HepG2 (cell line): ENCODE data around the gene GLRA1. TPM values are rescaled to one million over a fixed set of nuclear protein-coding genes. Genes with fewer than 3 reads are reported as not detected.

Source experiments
- CBX1 ChIP-seq: IDR thresholded peaks from one replicate; pipeline ENCODE4 v1.6.1; 2016; ENCODE audit warnings: antibody characterized with exemption, low read depth
- DPF2 ChIP-seq: sonication (generic); formaldehyde crosslinking; IDR thresholded peaks from 2 replicates; pipeline ENCODE4 v1.4.0; 2020; ENCODE audit warnings: mild to moderate bottlenecking, low read depth, missing genetic modification reagents, borderline replicate concordance
- ERF ChIP-seq: IDR thresholded peaks from 2 replicates; pipeline ENCODE4 v1.6.1; 2018; ENCODE audit warnings: missing biosample characterization, missing genetic modification reagents
- FOXP1 ChIP-seq, 2 experiments: fragments of 450-650 bp in 1 of 2; IDR thresholded peaks; 2 replicates each; pipeline ENCODE4 v1.6.1; 2017 to 2018; ENCODE audit warnings: antibody characterized with exemption in 1 of 2
- GATA4 ChIP-seq: sonication (generic); IDR thresholded peaks from 2 replicates; pipeline ENCODE4 v1.6.1; 2016; ENCODE audit warnings: antibody characterized with exemption, low read depth, borderline replicate concordance
- GLMP ChIP-seq: sonication (generic); formaldehyde crosslinking; IDR thresholded peaks from 2 replicates; pipeline ENCODE4 v1.9.0; 2021; ENCODE audit warnings: missing genetic modification reagents, mild to moderate bottlenecking, borderline replicate concordance
- NONO ChIP-seq, 2 experiments: fragments of 450-650 bp in 1 of 2; sonication (generic) in 1 of 2; formaldehyde crosslinking in 1 of 2; IDR thresholded peaks in 1 of 2; conservative IDR thresholded peaks in 1 of 2; 2 replicates each; pipeline versions ENCODE4 v1.6.1 to v1.8.0; 2017 to 2022; ENCODE audit warnings: mild to moderate bottlenecking in 1 of 2, missing genetic modification reagents in 1 of 2, moderate library complexity in 1 of 2
- NR0B2 ChIP-seq: sonication (generic); formaldehyde crosslinking; IDR thresholded peaks from 2 replicates; pipeline ENCODE4 v1.4.0; 2020; ENCODE audit warnings: mild to moderate bottlenecking, missing genetic modification reagents
- NR2F2 ChIP-seq: IDR thresholded peaks from 2 replicates; pipeline ENCODE4 v1.6.1; 2012; ENCODE audit warnings: low read depth, inconsistent platforms, borderline replicate concordance
- NRL ChIP-seq: sonication (generic); formaldehyde crosslinking; IDR thresholded peaks from 2 replicates; pipeline ENCODE4 v1.5.0; 2020; ENCODE audit warnings: missing genetic modification reagents, mild to moderate bottlenecking, moderate library complexity, borderline replicate concordance
- PAWR ChIP-seq: sonication (generic); formaldehyde crosslinking; IDR thresholded peaks from 2 replicates; pipeline ENCODE4 v1.4.0; 2020; ENCODE audit warnings: missing genetic modification reagents, mild to moderate bottlenecking, borderline replicate concordance
- RBM22 ChIP-seq: fragments of 200-400 bp; formaldehyde crosslinking; optimal IDR thresholded peaks from 2 replicates; pipeline ENCODE3; 2017; ENCODE audit warnings: mild to moderate bottlenecking, low read length, moderate library complexity
- SIN3B ChIP-seq: fragments of 150-350 bp; IDR thresholded peaks from 2 replicates; pipeline ENCODE4 v1.6.1; 2014; ENCODE audit warnings: low read length
- SOX5 ChIP-seq: IDR thresholded peaks from 2 replicates; pipeline ENCODE4 v1.6.1; 2016; ENCODE audit warnings: borderline replicate concordance
- SP5 ChIP-seq: IDR thresholded peaks from 2 replicates; pipeline ENCODE4 v1.6.1; 2016; ENCODE audit warnings: low read depth, borderline replicate concordance
- SYNCRIP ChIP-seq: fragments of 200-400 bp; formaldehyde crosslinking; IDR thresholded peaks from 2 replicates; pipeline ENCODE4 v1.6.1; 2018; ENCODE audit warnings: mild to moderate bottlenecking, low read depth, low read length; ENCODE audit not compliant: insufficient read depth
- ZBTB20 ChIP-seq: sonication (generic); formaldehyde crosslinking; IDR thresholded peaks from 2 replicates; pipeline ENCODE4 v1.8.1; 2023; ENCODE audit warnings: missing genetic modification reagents, low read depth, mild to moderate bottlenecking, borderline replicate concordance
- ZFYVE20 ChIP-seq: sonication (generic); formaldehyde crosslinking; IDR thresholded peaks from 2 replicates; pipeline ENCODE4 v1.8.0; 2023; ENCODE audit warnings: low read depth, mild to moderate bottlenecking, moderate library complexity, missing genetic modification reagents, borderline replicate concordance
- ZNF136 ChIP-seq: sonication (generic); formaldehyde crosslinking; IDR thresholded peaks from 2 replicates; pipeline ENCODE4 v1.8.1; 2022; ENCODE audit warnings: low read depth, mild to moderate bottlenecking, moderate library complexity, missing genetic modification reagents
- ZNF280B ChIP-seq: sonication (generic); formaldehyde crosslinking; IDR thresholded peaks from 2 replicates; pipeline ENCODE4 v1.5.0; 2020; ENCODE audit warnings: missing genetic modification reagents, mild to moderate bottlenecking, borderline replicate concordance
- ZNF503 ChIP-seq: sonication (generic); formaldehyde crosslinking; IDR thresholded peaks from 2 replicates; pipeline ENCODE4 v1.4.0; 2020; ENCODE audit warnings: missing genetic modification reagents
- ZNF530 ChIP-seq: sonication (generic); formaldehyde crosslinking; IDR thresholded peaks from 2 replicates; pipeline ENCODE4 v1.5.0; 2020; ENCODE audit warnings: low read depth, mild to moderate bottlenecking, missing genetic modification reagents
- ZNF552 ChIP-seq: sonication (generic); formaldehyde crosslinking; IDR thresholded peaks from 2 replicates; pipeline ENCODE4 v1.9.0; 2022; ENCODE audit warnings: missing genetic modification reagents, mild to moderate bottlenecking, borderline replicate concordance
- ZNF781 ChIP-seq: sonication (generic); formaldehyde crosslinking; IDR thresholded peaks from 2 replicates; pipeline ENCODE4 v1.5.1; 2020; ENCODE audit warnings: borderline replicate concordance, mild to moderate bottlenecking, missing genetic modification reagents; ENCODE audit errors: not compliant biosample characterization
- ZNF839 ChIP-seq: sonication (generic); formaldehyde crosslinking; IDR thresholded peaks from 2 replicates; pipeline ENCODE4 v1.4.0; 2020; ENCODE audit warnings: missing genetic modification reagents, mild to moderate bottlenecking, borderline replicate concordance
- polyA plus RNA-seq, 8 experiments: library from polyadenylated mRNA; depleted of rRNA in 3 of 8; stranded (reverse) in 7 of 8; unstranded in 1 of 8; fragments of >200 nt; fragmentation: Illumina TruSeq in 4 of 8; extraction: Trizol in 4 of 8; gene quantifications; 2 replicates each; pipeline versions ENCODE4 v1.2.1 to v1.2.3, GENCODE V29; 2011 to 2016; ENCODE audit warnings: low read depth in 4 of 8, missing spikeins in 1 of 8, mixed read lengths in 1 of 8; ENCODE audit not compliant: insufficient read depth in 1 of 8
- total RNA-seq, 5 experiments: library from RNA; depleted of rRNA; stranded (reverse); fragments of >200 nt; fragmentation: Illumina TruSeq; extraction: Trizol; gene quantifications; 2 replicates each; pipeline ENCODE4 v1.2.3, GENCODE V29; 2016; ENCODE audit warnings: low read depth in 1 of 5

Gene GLRA1
- total and polyA plus RNA-seq, 2 of the 13 experiments (the other 11 are each of a cell fraction or from before 2014, with no cell fraction given) = not detected

- TF ChIP-seq FOXP1 (IDR thresholded peaks at IDR 0.05) (no peak), FOXP1 (CRISPR knock-in tag; IDR thresholded peaks at IDR 0.05) (peak; percentile 79), ERF (CRISPR knock-in tag) (peak; percentile 100), NR0B2 (peak; percentile 99), ZNF781 (CRISPR knock-in tag) (peak; percentile 100), DPF2 (CRISPR knock-in tag) (no peak), ZNF503 (CRISPR knock-in tag) (peak; percentile 97), ZNF839 (CRISPR knock-in tag) (peak; percentile 98), CBX1 (no peak), SOX5 (CRISPR knock-in tag) (peak; percentile 88), ZFYVE20 (CRISPR knock-in tag) (peak; percentile 99), ZNF280B (peak; percentile 99), NONO (IDR thresholded peaks at IDR 0.05) (no peak), NONO (CRISPR knock-in tag; conservative IDR thresholded peaks at IDR 0.05) (no peak), GATA4 (no peak), ZNF530 (peak; percentile 99), PAWR (CRISPR knock-in tag) (peak; percentile 96), NRL (CRISPR knock-in tag) (peak; percentile 98), SP5 (CRISPR knock-in tag) (peak; percentile 81), ZNF552 (CRISPR knock-in tag) (peak; percentile 94), ZBTB20 (CRISPR knock-in tag) (peak; percentile 99), SYNCRIP (no peak), SIN3B (no peak), ZNF136 (CRISPR knock-in tag) (peak; percentile 96), NR2F2 (no peak), GLMP (CRISPR knock-in tag) (peak; percentile 98), RBM22 (no peak)
Observed at GRCh38 chr5:151924564-151925301, at the start of gene GLRA1 (continued).
